ENCODE measurements around the gene HYI. TPM values are rescaled to one million over a fixed set of nuclear protein-coding genes. Genes with fewer than 3 reads are reported as not detected.
"Not testable (repeated sequence)": the region's sequence is repeated elsewhere in the genome, so short reads cannot be mapped to it uniquely, and the experiment has no call there.

Gene HYI
- total RNA-seq, 1 experiment from 2014 or later, result 89.8 TPM

DNA sequence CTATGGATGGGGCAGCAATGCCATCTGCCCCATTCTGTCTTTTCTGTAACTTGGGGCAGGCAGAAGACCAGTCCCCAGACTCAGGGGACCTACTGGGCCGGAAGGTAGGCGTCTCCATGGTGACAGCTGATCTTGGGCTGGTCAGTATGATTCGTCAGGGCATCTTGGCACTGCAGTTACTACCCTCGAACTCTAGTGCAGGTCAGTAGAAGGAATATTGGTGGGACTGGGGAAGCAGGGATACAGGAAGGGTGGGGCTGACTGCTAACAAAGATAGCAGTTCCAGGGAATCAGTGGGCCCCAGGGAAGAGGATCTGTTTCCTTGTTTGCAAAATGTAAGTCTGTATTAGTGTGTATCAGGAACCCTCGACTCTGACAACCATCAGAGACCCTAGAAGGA, 37.8 kb downstream of the HYI start:
- Histone ChIP-seq H3K4me1 (ENCODE audit: insufficient read depth, low read length) (no peaks in the 10 kb centered on the region), H3K27me3 (ENCODE audit: low read length) (no peaks in the 10 kb centered on the region), H3K79me2 (ENCODE audit: low read length) (no peaks in the 10 kb centered on the region), H3K9me3 (ENCODE audit: low read length) (no peaks in the 10 kb centered on the region), H3K4me3 (ENCODE audit: low read length) (no peak overlapping the region), H3K27ac (ENCODE audit: low read length) (no peak overlapping the region), H3K9me2 (replicated peaks; ENCODE audit: low read length) (no peaks in the 10 kb centered on the region), H3K9ac (ENCODE audit: low read length) (no peak overlapping the region), H3F3A (ENCODE audit: low read length, unreplicated experiment) (no peaks in the 10 kb centered on the region), H3K4me2 (ENCODE audit: low read length) (no peak overlapping the region), H2AFZ (ENCODE audit: low read length) (no peak overlapping the region), H3K36me3 (ENCODE audit: low read depth, low read length) (peaks cover 22% of the 10 kb centered on the region; the same call in 1 of the 2 replicates), H4K20me1 (ENCODE audit: low read length) (no peaks in the 10 kb centered on the region)
- DNase-seq (no peak), ATAC-seq (no peak)
- no TSS peak for BruUV-seq (replicated peaks)
- ChIA-PET POLR2A (ENCODE audit: unreplicated experiment) (no interaction called here), CTCF (no interaction called here)
- intact Hi-C loops (cut with micrococcal nuclease), result no loop called here
- TF ChIP-seq EZH2 (IDR thresholded peaks at IDR 0.05; ENCODE audit: low read length, unreplicated experiment) (no peak), EZH2phosphoT487 (IDR thresholded peaks at IDR 0.05; ENCODE audit: borderline replicate concordance, low read length) (no peak)
- TF ChIP-seq, protein P1, sequence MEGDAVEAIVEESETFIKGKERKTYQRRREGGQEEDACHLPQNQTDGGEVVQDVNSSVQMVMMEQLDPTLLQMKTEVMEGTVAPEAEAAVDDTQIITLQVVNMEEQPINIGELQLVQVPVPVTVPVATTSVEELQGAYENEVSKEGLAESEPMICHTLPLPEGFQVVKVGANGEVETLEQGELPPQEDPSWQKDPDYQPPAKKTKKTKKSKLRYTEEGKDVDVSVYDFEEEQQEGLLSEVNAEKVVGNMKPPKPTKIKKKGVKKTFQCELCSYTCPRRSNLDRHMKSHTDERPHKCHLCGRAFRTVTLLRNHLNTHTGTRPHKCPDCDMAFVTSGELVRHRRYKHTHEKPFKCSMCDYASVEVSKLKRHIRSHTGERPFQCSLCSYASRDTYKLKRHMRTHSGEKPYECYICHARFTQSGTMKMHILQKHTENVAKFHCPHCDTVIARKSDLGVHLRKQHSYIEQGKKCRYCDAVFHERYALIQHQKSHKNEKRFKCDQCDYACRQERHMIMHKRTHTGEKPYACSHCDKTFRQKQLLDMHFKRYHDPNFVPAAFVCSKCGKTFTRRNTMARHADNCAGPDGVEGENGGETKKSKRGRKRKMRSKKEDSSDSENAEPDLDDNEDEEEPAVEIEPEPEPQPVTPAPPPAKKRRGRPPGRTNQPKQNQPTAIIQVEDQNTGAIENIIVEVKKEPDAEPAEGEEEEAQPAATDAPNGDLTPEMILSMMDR (conservative IDR thresholded peaks at IDR 0.05; ENCODE audit: low read depth, low read length), result no peak

DNA sequence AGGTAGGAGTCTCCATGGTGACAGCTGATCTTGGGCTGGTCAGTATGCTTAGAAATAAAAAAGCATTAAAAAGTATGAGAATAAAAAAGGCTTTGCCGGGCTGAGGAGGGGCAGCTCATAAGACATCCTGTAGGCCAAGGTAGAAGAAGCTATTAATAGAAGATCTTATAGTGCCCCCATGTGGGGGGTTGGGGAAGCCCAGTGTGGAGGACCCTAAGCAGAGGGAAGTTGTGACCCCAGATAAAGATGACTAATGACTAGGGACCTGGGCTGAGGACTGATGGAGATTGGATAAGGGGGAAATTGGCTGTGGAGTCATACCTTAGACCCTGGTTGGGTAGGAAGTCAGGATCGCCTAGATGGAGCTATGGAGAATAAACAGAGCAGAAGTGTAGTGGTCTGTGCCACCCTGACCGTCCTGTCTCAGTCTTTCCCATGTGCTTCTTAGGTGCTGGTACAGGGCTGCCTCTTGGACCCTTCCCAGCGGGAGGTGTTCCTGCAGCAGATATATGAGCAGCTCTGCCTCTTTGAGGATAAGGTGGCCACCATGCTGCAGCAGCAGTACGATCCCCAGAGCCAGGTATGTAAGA, 39.0 kb downstream of the HYI start:
- CTCF ChIA-PET, result interaction anchor here (0.5 to 1.2 kb wide), 10 partner anchors 31 to 341 kb away, joined by 3 to 23 read pairs (median 4); partner anchors contain the start of gene ELOVL1
- H3K9me2 ChIP-seq (replicated peaks; ENCODE audit: low read length), result no peaks in the 10 kb centered on the region
- no peaks in the 10 kb centered on the region for H3K27me3 ChIP-seq (ENCODE audit: low read length)
- H2AFZ ChIP-seq (ENCODE audit: low read length), result no peak overlapping the region
- POLR2A ChIA-PET (ENCODE audit: unreplicated experiment), result interaction anchor here (0.5 kb wide), 1 partner anchor 78 kb away, joined by 3 read pairs; no protein-coding TSS in a partner anchor
- H3F3A ChIP-seq (ENCODE audit: low read length, unreplicated experiment), result no peaks in the 10 kb centered on the region
- peak; percentile 93 for ATAC-seq
- peaks cover 14% of the 10 kb centered on the region; the same call in 1 of the 2 replicates for H3K36me3 ChIP-seq (ENCODE audit: low read depth, low read length)
- H3K9me3 ChIP-seq (ENCODE audit: low read length), result no peaks in the 10 kb centered on the region
- H3K4me2 ChIP-seq (ENCODE audit: low read length), result no peak overlapping the region
- peak; percentile 75 for DNase-seq
- H3K9ac ChIP-seq (ENCODE audit: low read length), result no peak overlapping the region
- H3K27ac ChIP-seq (ENCODE audit: low read length), result no peak overlapping the region
- H3K4me1 ChIP-seq (ENCODE audit: insufficient read depth, low read length), result no peaks in the 10 kb centered on the region
- TF ChIP-seq, protein P1 (conservative IDR thresholded peaks at IDR 0.05; ENCODE audit: low read depth, low read length), result peak; percentile 83
- no peak for TF ChIP-seq EZH2 (IDR thresholded peaks at IDR 0.05; ENCODE audit: low read length, unreplicated experiment)
- intact Hi-C loops (cut with micrococcal nuclease), result loop anchor here (1.0 kb wide), 1 partner anchor 187 kb away; no protein-coding TSS in a partner anchor
- no TSS peak for BruUV-seq (replicated peaks)
- H3K4me3 ChIP-seq (ENCODE audit: low read length), result no peak overlapping the region
- H4K20me1 ChIP-seq (ENCODE audit: low read length), result no peaks in the 10 kb centered on the region
- no peaks in the 10 kb centered on the region for H3K79me2 ChIP-seq (ENCODE audit: low read length)

DNA sequence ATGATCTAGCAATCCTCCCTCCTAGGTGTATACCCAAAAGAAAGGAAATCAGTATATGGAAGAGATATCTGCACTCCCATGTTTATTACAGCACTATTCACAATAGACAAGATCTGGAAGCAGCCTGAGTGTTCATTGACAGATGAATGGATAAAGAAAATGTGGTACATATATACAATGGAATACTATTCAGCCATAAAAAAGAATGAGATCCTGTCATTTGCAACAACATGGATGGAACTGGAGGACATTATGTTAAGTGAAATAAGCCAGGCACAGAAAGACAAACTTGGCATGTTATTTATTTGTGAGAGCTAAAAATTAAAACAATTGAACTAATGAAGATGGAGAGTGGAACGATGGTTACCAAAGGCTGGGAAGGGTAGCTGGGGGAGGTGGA, 40.3 kb downstream of the HYI start:
- intact Hi-C loops (cut with micrococcal nuclease); H3K9me2 ChIP-seq (replicated peaks; ENCODE audit: low read length); POLR2A ChIA-PET (ENCODE audit: unreplicated experiment); BruUV-seq (replicated peaks); H3K79me2 ChIP-seq (ENCODE audit: low read length); H3K4me3 ChIP-seq (ENCODE audit: low read length); H3K4me2 ChIP-seq (ENCODE audit: low read length); H3K27ac ChIP-seq (ENCODE audit: low read length); DNase-seq; H3K27me3 ChIP-seq (ENCODE audit: low read length); CTCF ChIA-PET; ATAC-seq; H4K20me1 ChIP-seq (ENCODE audit: low read length); H2AFZ ChIP-seq (ENCODE audit: low read length); H3F3A ChIP-seq (ENCODE audit: low read length, unreplicated experiment); H3K9me3 ChIP-seq (ENCODE audit: low read length); H3K9ac ChIP-seq (ENCODE audit: low read length); H3K4me1 ChIP-seq (ENCODE audit: insufficient read depth, low read length): not testable (repeated sequence)
- peaks cover 19% of the 10 kb centered on the region for H3K36me3 ChIP-seq (ENCODE audit: low read depth, low read length)
